A673 (cell line): ENCODE measurements around the gene CCSER1. TPM values are rescaled to one million over a fixed set of nuclear protein-coding genes. Genes with fewer than 3 reads are reported as not detected.
"Not testable (repeated sequence)": the region's sequence is repeated elsewhere in the genome, so short reads cannot be mapped to it uniquely, and the experiment has no call there.

Experiments used
- BruUV-seq: library from RNA; stranded (reverse); fragments of 400-500 nt; replicated peaks from 2 replicates; lab custom pipeline; 2021; lab: Mats Ljungman, UMichigan
- CTCF ChIA-PET: fragments of 300-600 bp; sonication (Branson Sonifier 250); formaldehyde crosslinking; loops from one replicate; lab custom pipeline; 2022; ENCODE audit warnings: antibody characterized with exemption; lab: Charles Lee
- POLR2A ChIA-PET: fragments of 300-600 bp; sonication (Branson Sonifier 250); formaldehyde crosslinking; loops from one replicate; lab custom pipeline; 2022; ENCODE audit warnings: antibody characterized with exemption; ENCODE audit not compliant: low non-redundant PET; lab: Charles Lee
- DNase-seq: peaks from one replicate; pipeline ENCODE4 v3.0.0-alpha.2; 2015; ENCODE audit warnings: low spot score
- H3K27ac ChIP-seq: fragments of 200-600 bp; sonication (generic); 2 replicates; pipeline ENCODE4 v1.5.1; 2016; ENCODE audit warnings: mixed run types, low read depth, mild to moderate bottlenecking, mixed read lengths, antibody characterized with exemption, low read length; ENCODE audit not compliant: poor library complexity, severe bottlenecking
- H3K27me3 ChIP-seq: fragments of 200-600 bp; sonication (generic); replicated peaks from 2 replicates; pipeline ENCODE4 v1.6.1; 2017; ENCODE audit warnings: mixed run types, low read depth, mild to moderate bottlenecking, mixed read lengths, antibody characterized with exemption, low read length; ENCODE audit not compliant: insufficient read depth, poor library complexity
- H3K36me3 ChIP-seq: fragments of 200-600 bp; sonication (generic); 2 replicates; pipeline ENCODE4 v1.6.1; 2016; ENCODE audit warnings: mixed run types, mild to moderate bottlenecking, mixed read lengths, antibody characterized with exemption, low read length; ENCODE audit not compliant: insufficient read depth, poor library complexity, severe bottlenecking
- H3K4me1 ChIP-seq: fragments of 200-600 bp; sonication (generic); 2 replicates; pipeline ENCODE4 v1.6.1; 2017; ENCODE audit warnings: mixed run types, mild to moderate bottlenecking, mixed read lengths, antibody characterized with exemption, low read length; ENCODE audit not compliant: insufficient read depth, poor library complexity, severe bottlenecking
- H3K4me3 ChIP-seq: fragments of 200-600 bp; sonication (generic); 2 replicates; pipeline ENCODE4 v1.5.1; 2016; ENCODE audit warnings: low read depth, mixed run types, mild to moderate bottlenecking, mixed read lengths, low read length; ENCODE audit not compliant: poor library complexity, severe bottlenecking
- H3K9me3 ChIP-seq: fragments of 200-600 bp; sonication (generic); 2 replicates; pipeline ENCODE4 v1.6.1; 2016; ENCODE audit warnings: mixed run types, low read depth, mild to moderate bottlenecking, mixed read lengths, antibody characterized with exemption, low read length; ENCODE audit not compliant: poor library complexity, severe bottlenecking
- EZH2 ChIP-seq: fragments of 200-600 bp; sonication (generic); IDR thresholded peaks from 2 replicates; pipeline ENCODE4 v1.6.1; 2017; ENCODE audit warnings: borderline replicate concordance, low read depth, mild to moderate bottlenecking, mixed read lengths, antibody characterized with exemption, low read length; ENCODE audit not compliant: poor library complexity, severe bottlenecking
- intact Hi-C: fragments of 100-400 bp; cut with micrococcal nuclease; formaldehyde crosslinking; loops from one replicate; pipeline ENCODE4 v1.10.0; 2022; ENCODE audit not compliant: unreplicated experiment
- total RNA-seq: library from RNA; stranded (reverse); gene quantifications from 2 replicates; pipeline ENCODE4 v1.2.3, GENCODE V29; 2021
- TF ChIP-seq, protein P1 (sequence below): fragments of 300-800, 200-600 bp; sonication (generic); conservative IDR thresholded peaks from 2 replicates; pipeline ENCODE4 v1.5.1; 2017; ENCODE audit warnings: low read depth, mild to moderate bottlenecking, antibody characterized with exemption, low read length, moderate library complexity, mixed read lengths

The CCSER1 gene
- total RNA-seq, 1 experiment from 2014 or later: not detected

DNA sequence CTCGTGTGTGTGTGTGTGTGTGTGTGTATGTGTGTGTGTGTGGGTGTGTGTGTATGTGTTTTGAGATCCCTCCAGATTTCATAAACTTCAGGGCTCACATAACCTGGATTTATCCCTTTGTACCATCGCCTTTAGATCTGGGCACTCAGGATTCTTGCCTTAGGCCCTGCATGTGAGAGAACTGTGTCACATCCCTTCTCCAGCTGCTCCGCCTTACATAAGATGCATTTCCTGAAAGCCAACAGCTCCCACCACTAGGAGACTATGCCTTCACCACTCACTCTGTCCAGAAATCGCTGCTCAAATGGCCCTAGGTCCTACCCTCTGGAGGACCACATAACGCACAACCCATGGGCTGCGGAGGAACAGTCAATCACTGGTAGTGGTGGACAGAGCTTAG lies 348.8 kb downstream of the CCSER1 start:
- H3K4me1 ChIP-seq: no peaks in the 10 kb centered on the region
- ChIA-PET POLR2A (no interaction called here), CTCF (no interaction called here)
- no peak for DNase-seq
- intact Hi-C loops: no loop called here
- no peak overlapping the region for H3K4me3 ChIP-seq
- no peak overlapping the region for H3K27ac ChIP-seq
- H3K36me3 ChIP-seq: no peaks in the 10 kb centered on the region
- H3K27me3 ChIP-seq: no peaks in the 10 kb centered on the region
- H3K9me3 ChIP-seq: no peaks in the 10 kb centered on the region
- no TSS peak for BruUV-seq
- TF ChIP-seq EZH2: no peak
- TF ChIP-seq, protein P1, sequence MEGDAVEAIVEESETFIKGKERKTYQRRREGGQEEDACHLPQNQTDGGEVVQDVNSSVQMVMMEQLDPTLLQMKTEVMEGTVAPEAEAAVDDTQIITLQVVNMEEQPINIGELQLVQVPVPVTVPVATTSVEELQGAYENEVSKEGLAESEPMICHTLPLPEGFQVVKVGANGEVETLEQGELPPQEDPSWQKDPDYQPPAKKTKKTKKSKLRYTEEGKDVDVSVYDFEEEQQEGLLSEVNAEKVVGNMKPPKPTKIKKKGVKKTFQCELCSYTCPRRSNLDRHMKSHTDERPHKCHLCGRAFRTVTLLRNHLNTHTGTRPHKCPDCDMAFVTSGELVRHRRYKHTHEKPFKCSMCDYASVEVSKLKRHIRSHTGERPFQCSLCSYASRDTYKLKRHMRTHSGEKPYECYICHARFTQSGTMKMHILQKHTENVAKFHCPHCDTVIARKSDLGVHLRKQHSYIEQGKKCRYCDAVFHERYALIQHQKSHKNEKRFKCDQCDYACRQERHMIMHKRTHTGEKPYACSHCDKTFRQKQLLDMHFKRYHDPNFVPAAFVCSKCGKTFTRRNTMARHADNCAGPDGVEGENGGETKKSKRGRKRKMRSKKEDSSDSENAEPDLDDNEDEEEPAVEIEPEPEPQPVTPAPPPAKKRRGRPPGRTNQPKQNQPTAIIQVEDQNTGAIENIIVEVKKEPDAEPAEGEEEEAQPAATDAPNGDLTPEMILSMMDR: no peak

DNA sequence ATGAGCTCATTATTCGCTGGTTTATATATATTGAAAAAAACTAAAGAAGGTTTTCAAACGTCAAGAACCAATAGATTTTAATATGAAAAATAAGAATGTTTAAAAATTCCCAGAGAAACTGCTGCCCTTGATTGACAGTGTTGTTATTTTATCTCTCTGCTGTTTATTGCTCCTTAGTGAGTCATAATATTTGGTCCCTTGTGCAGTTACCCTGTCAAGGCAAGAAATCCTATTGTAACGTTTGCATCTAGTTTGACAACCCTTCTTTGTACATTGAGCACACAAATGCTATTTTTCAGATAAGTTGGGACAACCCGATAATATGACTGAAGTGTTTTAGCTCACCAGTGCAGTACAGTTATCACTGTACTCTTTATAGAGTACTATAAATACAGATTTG lies 349.4 kb downstream of the CCSER1 start:
- BruUV-seq: no TSS peak
- no peaks in the 10 kb centered on the region for H3K27me3 ChIP-seq

DNA sequence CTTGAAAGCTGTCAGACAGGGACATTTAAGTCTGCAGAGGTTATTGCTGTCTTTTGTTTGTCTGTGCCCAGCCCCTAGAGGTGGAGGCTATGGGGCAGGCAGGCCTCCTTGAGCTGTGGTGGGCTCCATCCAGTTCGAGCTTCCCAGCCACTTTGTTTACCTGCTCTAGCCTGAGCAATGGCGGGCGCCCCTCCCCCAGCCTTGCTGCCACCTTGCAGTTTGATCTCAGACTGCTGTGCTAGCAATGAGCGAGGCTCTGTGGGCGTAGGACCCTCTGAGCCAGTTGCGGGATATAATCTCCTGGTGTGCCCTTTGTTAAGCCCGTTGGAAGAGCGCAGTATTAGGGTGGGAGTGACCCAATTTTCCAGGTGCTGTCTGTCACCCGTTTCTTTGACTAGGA lies 357.7 kb downstream of the CCSER1 start:
- H3K27ac ChIP-seq, H3K4me3 ChIP-seq, H3K4me1 ChIP-seq, H3K27me3 ChIP-seq, CTCF ChIA-PET, DNase-seq, intact Hi-C loops, H3K9me3 ChIP-seq, BruUV-seq, H3K36me3 ChIP-seq, POLR2A ChIA-PET: not testable (repeated sequence)

More for the DNA sequence above, 349.4 kb downstream of the CCSER1 start:
- ChIA-PET CTCF (no interaction called here), POLR2A (no interaction called here)
- Histone ChIP-seq H3K36me3 (no peaks in the 10 kb centered on the region), H3K9me3 (no peaks in the 10 kb centered on the region), H3K4me3 (no peak overlapping the region), H3K4me1 (no peaks in the 10 kb centered on the region), H3K27ac (no peak overlapping the region)
- TF ChIP-seq, protein P1: no peak
- TF ChIP-seq EZH2: no peak
- no peak for DNase-seq
- intact Hi-C loops: no loop called here

DNA sequence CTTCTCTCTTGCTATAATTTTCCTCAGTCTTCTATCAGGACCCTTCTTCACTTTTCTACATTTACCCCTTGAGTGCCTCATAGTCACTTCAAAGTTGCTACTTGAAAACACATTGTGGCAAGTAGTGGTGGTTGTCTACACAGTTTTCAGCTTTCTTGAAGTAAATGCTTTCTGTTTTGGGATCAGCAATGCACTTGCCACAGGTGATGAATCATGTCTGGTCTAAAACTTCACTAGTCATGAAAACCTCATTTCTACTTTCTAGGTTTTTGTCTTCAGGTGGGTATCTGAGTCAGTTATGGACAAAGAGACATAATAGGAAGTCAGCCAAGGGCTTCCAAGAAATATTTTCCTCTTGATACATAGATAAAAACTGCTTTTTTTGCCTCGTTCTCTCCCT lies 359.2 kb downstream of the CCSER1 start:
- no TSS peak for BruUV-seq
- Histone ChIP-seq H3K4me1 (no peaks in the 10 kb centered on the region), H3K36me3 (no peaks in the 10 kb centered on the region), H3K27ac (no peak overlapping the region), H3K27me3 (no peaks in the 10 kb centered on the region), H3K9me3 (no peaks in the 10 kb centered on the region), H3K4me3 (no peak overlapping the region)
- intact Hi-C loops: no loop called here
- DNase-seq: no peak
- CTCF ChIA-PET: no interaction called here
- TF ChIP-seq, protein P1: no peak
- no peak for TF ChIP-seq EZH2
- POLR2A ChIA-PET: no interaction called here
